Activated T-cell treated with anti-CD3 and anti-CD28 coated beads for 48 hours (primary cell): ENCODE measurements around the gene DNAJB6.

Source experiments
- DNase-seq: peaks from one replicate; pipeline ENCODE4 v3.0.0-alpha.2; 2020; ENCODE audit warnings: low read depth

The DNAJB6 gene

GRCh38 chr7:157336383-157337315 lies at the start of gene DNAJB6:
DNAJB6 (plus strand) TSS chr7:157337004; CDS start chr7:157358573, 21,569 bp downstream.
- DNase-seq, result peak; percentile 93

GRCh38 chr7:157291404-157292080 lies 45.3 kb upstream of the DNAJB6 start:
- DNase-seq, result no peak

- no peak for DNase-seq
Observed at GRCh38 chr7:157292258-157292657, 44.5 kb upstream of the DNAJB6 start.

DNA sequence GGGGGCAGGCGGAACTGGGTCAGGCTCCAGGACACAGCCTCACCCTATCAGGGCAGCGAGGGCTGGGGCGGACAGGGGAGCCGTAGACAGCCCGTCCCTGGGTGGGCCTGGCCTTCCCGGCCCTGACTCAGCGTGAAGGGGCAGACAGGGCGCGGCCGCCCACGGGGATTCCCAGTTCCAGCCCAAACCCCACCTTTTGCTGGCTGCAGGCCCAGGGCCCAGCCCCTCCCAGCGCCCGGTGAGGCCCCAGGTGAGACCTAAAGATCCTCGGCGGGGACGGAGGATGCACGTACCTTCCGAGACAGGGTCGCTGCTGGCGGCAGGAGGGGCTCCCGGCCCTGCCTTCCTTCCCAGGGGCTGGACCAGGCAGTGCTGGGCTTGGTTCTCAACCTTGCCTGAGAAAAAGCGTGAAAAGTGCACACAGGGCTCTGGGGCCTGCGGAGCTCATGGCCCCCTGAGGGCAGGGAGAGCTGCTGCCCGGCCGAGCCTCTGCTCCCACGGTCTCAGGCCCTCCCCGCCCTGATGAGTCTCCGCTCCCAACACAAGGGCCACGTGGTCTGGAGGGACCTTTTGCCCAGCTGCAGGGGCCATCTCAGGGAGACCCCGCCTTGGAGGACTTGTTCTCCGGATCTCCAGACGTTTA lies 43.9 kb upstream of the DNAJB6 start:
- no peak for DNase-seq

GRCh38 chr7:157293413-157293788 lies 43.4 kb upstream of the DNAJB6 start:
- no peak for DNase-seq

- DNase-seq, result no peak
Observed at GRCh38 chr7:157294773-157295172, 42.0 kb upstream of the DNAJB6 start.

- DNase-seq, result no peak
Observed at GRCh38 chr7:157295338-157295737, 41.5 kb upstream of the DNAJB6 start.

DNA sequence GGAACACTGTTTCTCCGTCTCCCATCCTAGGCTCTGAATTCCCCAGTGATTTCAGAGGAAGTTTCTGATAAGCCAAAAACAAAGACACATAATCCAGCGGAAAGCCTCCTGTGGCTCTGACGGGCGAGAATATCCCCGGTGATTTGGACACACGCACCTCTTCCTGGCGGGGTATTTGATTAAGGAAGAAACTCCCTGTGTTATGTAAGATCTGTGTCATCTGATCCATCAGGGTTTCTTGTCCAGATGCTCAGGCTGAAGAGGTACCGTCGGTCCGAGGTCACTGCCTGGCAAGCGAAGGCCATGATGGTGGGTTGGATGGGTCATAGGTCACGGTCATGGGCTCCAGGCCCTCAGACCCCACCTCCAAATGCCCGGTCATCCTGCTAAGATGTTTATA lies 39.6 kb upstream of the DNAJB6 start:
- no peak for DNase-seq

- no peak for DNase-seq
Observed at GRCh38 chr7:157299317-157299612, 37.5 kb upstream of the DNAJB6 start.

DNA sequence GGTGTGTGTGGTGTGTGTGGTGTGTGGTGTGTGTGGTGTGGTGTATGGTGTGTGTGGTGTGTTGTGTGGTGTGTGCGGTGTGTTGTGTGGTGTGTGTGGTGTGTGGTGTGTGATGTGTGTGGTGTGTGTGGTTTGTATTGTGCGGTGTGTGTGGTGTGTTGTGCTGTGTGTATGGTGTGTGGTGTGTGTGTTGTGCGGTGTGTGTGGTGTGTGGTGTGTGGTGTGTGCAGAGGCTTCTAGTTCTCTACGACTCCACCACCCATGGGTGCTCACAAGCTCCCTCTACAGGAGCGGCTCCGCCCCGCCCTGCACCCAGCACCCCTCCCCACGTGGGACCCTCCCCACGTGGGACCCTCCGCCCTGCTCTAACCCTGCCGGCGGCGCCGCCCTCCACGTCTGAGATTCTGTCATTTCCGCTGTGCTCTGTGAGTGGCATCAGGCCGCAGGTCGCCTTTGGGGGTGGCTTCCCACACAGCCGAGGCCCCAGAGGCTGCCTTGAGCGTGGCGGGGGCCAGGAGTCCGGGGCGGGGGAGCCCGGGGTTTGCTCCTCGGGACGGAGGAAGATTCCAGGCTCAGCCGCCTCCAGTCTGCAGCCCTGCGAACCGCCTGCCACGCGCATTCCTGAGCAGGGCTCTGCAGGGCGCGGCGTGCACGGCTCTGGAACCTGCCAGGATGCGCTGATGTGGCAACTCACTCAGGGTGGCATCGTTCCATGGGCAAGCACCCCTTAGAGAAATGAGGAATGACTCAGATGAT lies 37.0 kb upstream of the DNAJB6 start:
- DNase-seq, result no peak

GRCh38 chr7:157300369-157300825 lies 36.4 kb upstream of the DNAJB6 start:
- DNase-seq, result no peak

GRCh38 chr7:157301610-157302120 lies 35.1 kb upstream of the DNAJB6 start:
- no peak for DNase-seq

DNA sequence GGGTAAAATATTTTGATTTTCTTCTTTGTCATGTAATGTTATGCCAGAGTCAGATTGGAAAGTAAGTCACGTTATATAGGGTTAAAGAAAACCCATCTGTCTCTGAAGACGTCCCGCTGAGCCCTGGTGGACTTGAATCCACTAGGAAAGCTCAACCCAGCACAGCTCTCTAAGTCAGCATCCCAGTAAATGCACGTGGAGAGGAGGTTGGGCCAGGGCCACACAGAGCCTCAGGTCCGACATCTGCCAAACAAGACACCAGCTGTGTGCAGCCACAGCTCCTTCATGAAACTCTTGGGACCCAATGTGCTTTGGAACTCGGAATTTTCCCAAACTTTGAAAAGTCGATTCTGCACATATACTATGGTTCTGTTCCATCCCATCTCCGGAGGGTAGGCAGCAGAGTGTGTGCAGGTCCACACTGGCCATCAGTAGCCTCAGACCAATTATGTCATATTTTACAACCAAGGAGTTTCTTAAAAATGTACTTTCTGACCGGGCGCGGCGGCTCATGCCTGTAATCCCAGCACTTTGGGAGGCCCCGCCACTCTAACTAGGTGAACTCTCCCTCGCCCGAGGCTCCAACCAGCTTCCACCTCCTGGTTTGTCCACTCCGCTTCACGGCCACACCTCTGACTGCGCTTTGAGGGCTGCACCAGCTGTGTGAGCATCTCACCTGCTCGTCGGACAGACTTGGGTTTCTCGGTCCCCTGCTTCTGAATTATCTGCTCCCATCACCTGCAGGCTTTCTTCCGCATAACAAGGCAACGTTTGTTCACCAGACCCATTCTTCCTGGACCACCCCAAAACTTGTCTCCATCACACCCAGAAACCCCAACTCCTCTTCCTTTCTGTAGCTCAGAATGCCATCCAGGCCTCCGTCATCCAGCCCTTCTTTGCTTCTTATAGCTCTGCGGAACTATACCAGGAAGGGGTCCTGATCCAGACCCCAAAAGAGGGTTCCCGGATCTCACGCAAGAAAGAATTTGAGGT lies 29.7 kb upstream of the DNAJB6 start:
- no peak for DNase-seq

GRCh38 chr7:157309988-157310668 lies 26.7 kb upstream of the DNAJB6 start:
- DNase-seq, result no peak

DNA sequence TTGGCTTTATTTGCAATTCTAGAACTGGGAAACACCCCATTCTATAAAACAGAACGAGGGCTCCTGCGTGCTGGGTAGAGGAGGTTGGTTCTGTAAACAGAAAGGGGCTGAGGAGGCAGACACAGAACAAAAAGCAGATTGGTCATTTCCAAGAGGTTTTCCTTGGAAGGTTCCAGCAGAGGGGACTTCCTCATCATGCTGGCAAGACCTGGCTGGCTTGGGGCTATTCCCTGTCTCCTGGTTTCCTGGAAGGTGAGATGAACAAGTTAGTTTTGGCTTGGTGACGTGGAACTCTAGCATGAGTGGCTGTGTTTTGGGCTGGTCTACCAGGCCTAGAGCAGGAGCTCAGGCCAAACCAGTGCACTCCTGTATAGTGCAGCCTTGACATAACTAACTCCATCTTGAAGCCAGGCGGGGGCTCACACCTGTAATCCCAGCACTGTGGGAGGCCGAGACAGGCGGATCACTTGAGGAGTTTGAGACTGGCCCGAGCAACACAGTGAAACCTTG lies 26.1 kb upstream of the DNAJB6 start:
- DNase-seq, result no peak

GRCh38 chr7:157312941-157313340 lies 23.9 kb upstream of the DNAJB6 start:
- no peak for DNase-seq

DNA sequence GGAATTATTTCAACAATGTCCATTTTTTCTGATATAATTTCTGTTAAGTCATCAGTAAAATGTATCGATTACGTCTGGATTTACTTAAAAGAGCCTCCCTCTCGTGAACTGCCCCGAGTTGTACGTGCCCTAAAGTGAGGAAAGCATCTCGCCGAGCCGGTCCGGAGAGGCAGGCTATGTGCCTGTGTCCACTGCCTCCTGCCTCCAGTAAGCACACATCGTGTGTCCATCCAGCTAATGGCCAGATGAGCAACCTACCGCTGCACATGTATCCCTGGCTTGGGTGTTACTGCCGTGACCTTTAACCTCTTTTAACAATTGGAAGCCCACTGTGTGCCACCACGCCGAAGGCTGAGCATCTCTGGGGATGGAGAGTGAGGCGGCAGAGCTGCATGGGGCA lies 23.2 kb upstream of the DNAJB6 start:
- no peak for DNase-seq

GRCh38 chr7:157318015-157318706 lies 18.6 kb upstream of the DNAJB6 start:
- DNase-seq, result no peak

DNA sequence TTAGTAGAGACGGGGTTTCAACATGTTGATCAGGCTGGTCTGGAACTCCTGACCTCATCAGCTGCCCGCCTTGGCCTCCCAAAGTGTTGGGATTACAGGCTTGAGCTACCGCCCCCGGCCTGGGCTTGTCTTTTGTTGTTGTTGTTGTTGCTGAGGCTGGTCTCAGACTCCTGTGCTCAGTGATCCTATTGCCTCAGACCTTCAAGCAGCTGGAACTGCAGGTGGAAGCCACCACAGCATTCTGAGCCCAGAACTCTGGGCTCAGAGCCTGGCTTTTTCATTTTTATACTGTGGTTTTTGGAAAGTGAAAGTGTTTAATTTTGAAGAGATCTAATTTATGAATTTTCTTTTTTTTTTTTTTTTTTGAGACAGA lies 16.2 kb upstream of the DNAJB6 start:
- no peak for DNase-seq
